Nephron progenitor cell (in vitro differentiated cells): Measurements from ENCODE around the gene MYDGF.

ENCODE experiments used
- DNase-seq: peaks from one replicate; pipeline ENCODE4 v3.0.0; 2021
- H3K27ac Mint-ChIP-seq: 2 replicates; pipeline ENCODE4 v1.8.0; 2021; ENCODE audit warnings: mild to moderate bottlenecking, moderate library complexity, mixed read lengths
- H3K27me3 Mint-ChIP-seq: 2 replicates; pipeline ENCODE4 v1.8.0; 2021; ENCODE audit warnings: mild to moderate bottlenecking, low read depth, mixed read lengths; ENCODE audit not compliant: poor library complexity
- H3K36me3 Mint-ChIP-seq: 2 replicates; pipeline ENCODE4 v1.8.0; 2021; ENCODE audit warnings: low read depth, mixed read lengths
- H3K4me1 Mint-ChIP-seq: 2 replicates; pipeline ENCODE4 v1.8.0; 2021; ENCODE audit warnings: mixed read lengths
- H3K4me3 Mint-ChIP-seq: 2 replicates; pipeline ENCODE4 v1.8.0; 2021; ENCODE audit warnings: mild to moderate bottlenecking, moderate library complexity, mixed read lengths
- H3K9me3 Mint-ChIP-seq: 2 replicates; pipeline ENCODE4 v1.8.0; 2021; ENCODE audit warnings: mild to moderate bottlenecking, moderate library complexity, mixed read lengths
- CTCF ChIP-seq: fragments of 200-600 bp; sonication (generic); IDR thresholded peaks from 2 replicates; pipeline ENCODE4 v1.5.0; 2021; ENCODE audit warnings: antibody characterized with exemption

MYDGF gene

GRCh38 chr19:4694211-4694987 lies 24.3 kb upstream of the MYDGF start:
- Mint-ChIP-seq H3K36me3 (peaks cover 35% of the 10 kb centered on the region), H3K4me3 (no peak overlapping the region), H3K27ac (peak overlapping the region; percentile 83), H3K27me3 (peaks cover 2% of the 10 kb centered on the region), H3K9me3 (no peaks in the 10 kb centered on the region), H3K4me1 (peaks cover 10% of the 10 kb centered on the region)
- TF ChIP-seq CTCF, result no peak
- no peak for DNase-seq

- Mint-ChIP-seq H3K4me3 (no peak overlapping the region), H3K27ac (no peak overlapping the region), H3K4me1 (peaks cover 10% of the 10 kb centered on the region), H3K36me3 (peaks cover 34% of the 10 kb centered on the region), H3K9me3 (no peaks in the 10 kb centered on the region), H3K27me3 (peaks cover 2% of the 10 kb centered on the region)
- no peak for DNase-seq
- TF ChIP-seq CTCF, result no peak
These were observed 23.5 kb upstream of the MYDGF start for GRCh38 chr19:4693471-4694121.

- peaks cover 30% of the 10 kb centered on the region for H3K36me3 Mint-ChIP-seq
- DNase-seq, result no peak
- no peak overlapping the region for H3K27ac Mint-ChIP-seq
- H3K4me3 Mint-ChIP-seq, result no peak overlapping the region
- H3K9me3 Mint-ChIP-seq, result no peaks in the 10 kb centered on the region
- H3K27me3 Mint-ChIP-seq, result peaks cover 2% of the 10 kb centered on the region
- H3K4me1 Mint-ChIP-seq, result peaks cover 10% of the 10 kb centered on the region
- no peak for TF ChIP-seq CTCF
These were observed 22.9 kb upstream of the MYDGF start for GRCh38 chr19:4693078-4693350.

- no peak for TF ChIP-seq CTCF
- no peak for DNase-seq
- peaks cover 30% of the 10 kb centered on the region for H3K36me3 Mint-ChIP-seq
- no peaks in the 10 kb centered on the region for H3K9me3 Mint-ChIP-seq
- peaks cover 9% of the 10 kb centered on the region for H3K4me1 Mint-ChIP-seq
- no peak overlapping the region for H3K4me3 Mint-ChIP-seq
- peak overlapping the region; percentile 72 for H3K27ac Mint-ChIP-seq
- peaks cover 2% of the 10 kb centered on the region for H3K27me3 Mint-ChIP-seq
These were observed 22.3 kb upstream of the MYDGF start for GRCh38 chr19:4692251-4693077.

- Mint-ChIP-seq H3K27me3 (peaks cover 2% of the 10 kb centered on the region), H3K36me3 (peaks cover 35% of the 10 kb centered on the region)
These were observed 21.2 kb upstream of the MYDGF start for GRCh38 chr19:4691373-4691772.

More at GRCh38 chr19:4691373-4691772, 21.2 kb upstream of the MYDGF start:
- DNase-seq, result no peak
- Mint-ChIP-seq H3K4me3 (no peak overlapping the region), H3K4me1 (no peaks in the 10 kb centered on the region), H3K9me3 (no peaks in the 10 kb centered on the region), H3K27ac (no peak overlapping the region)
- no peak for TF ChIP-seq CTCF
